SK-N-DZ (cell line): Measurements from ENCODE around the gene MS4A2. TPM values are rescaled to one million over a fixed set of nuclear protein-coding genes. Genes with fewer than 3 reads are reported as not detected.
"Not testable (repeated sequence)": the region's sequence is repeated elsewhere in the genome, so short reads cannot be mapped to it uniquely, and the experiment has no call there.

Experiments
- DNase-seq: peaks from one replicate; pipeline ENCODE4 v3.0.0-alpha.2; 2015; ENCODE audit warnings: low spot score
- polyA plus RNA-seq, 2 experiments: library from polyadenylated mRNA; depleted of rRNA; stranded (reverse); fragments of >200 nt; gene quantifications; 2 replicates each; pipeline ENCODE4 v1.2.3, GENCODE V29; 2014

The MS4A2 gene
- polyA plus RNA-seq (2014; cell fraction: cytosol; rRNA removed): not detected in 2 replicates
- not detected in 2 replicates for polyA plus RNA-seq (2014; cell fraction: nucleus; rRNA removed)

DNA sequence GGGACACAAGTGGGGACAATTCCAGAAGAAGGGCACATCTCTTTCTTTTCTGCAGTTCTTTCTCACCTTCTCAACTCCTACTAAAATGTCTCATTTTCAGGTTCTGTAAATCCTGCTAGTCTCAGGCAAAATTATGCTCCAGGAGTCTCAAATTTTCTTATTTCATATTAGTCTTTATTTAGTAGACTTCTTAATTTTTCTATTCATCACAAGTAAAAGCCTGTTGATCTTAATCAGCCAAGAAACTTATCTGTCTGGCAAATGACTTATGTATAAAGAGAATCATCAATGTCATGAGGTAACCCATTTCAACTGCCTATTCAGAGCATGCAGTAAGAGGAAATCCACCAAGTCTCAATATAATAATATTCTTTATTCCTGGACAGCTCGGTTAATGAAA is at the start of gene MS4A2:
Gene MS4A2 (plus strand): TSS at position 301 of the 400 bp plus-strand sequence. CDS start 102 bp downstream, outside the sequence.
- no peak for DNase-seq

DNA sequence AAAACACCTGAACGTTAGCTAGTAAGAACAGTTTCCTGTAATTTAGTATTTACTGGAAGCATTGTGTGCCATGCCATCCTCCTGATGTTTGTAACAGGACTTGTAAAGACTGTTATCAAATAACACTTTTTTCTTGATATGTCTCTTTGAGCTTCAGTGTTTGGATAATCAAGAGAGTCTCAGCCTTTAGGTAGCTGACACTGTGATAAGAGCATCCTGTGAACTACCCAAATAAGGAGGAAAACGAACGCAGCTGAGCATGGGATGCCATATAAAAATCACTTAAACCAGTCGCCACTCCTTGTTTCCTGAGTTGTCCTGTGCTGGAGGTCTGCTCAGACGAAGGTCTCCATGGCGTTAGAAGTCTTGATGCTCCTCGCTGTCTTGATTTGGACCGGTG is 48.4 kb upstream of the MS4A2 start, which contains the start of gene OOSP2:
Gene OOSP2 (plus strand): TSS at position 301 of the 400 bp plus-strand sequence. CDS start 51 bp downstream, at position 352.
- DNase-seq: no peak

DNA sequence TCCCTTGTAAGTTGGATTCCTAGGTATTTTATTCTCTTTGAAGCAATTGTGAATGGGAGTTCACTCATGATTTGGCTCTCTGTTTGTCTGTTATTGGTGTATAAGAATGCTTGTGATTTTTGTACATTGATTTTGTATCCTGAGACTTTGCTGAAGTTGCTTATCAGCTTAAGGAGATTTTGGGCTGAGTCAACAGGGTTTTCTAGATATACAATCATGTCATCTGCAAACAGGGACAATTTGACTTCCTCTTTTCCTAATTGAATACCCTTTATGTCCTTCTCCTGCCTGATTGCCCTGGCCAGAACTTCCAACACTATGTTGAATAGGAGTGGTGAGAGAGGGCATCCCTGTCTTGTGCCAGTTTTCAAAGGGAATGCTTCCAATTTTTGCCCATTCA is 38.0 kb upstream of the MS4A2 start:
- DNase-seq: not testable (repeated sequence)

DNA sequence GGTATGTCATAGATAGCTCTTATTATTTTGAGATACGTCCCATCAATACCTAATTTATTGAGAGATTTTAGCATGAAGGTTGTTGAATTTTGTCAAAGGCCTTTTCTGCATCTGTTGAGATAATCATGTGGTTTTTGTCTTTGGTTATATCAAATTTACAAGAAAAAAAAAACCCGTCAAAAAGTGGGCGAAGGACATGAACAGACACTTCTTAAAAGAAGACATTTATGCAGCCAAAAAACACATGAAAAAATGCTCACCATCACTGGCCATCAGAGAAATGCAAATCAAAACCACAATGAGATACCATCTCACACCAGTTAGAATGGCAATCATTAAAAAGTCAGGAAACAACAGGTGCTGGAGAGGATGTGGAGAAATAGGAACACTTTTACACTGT is 37.6 kb upstream of the MS4A2 start:
- not testable (repeated sequence) for DNase-seq

DNA sequence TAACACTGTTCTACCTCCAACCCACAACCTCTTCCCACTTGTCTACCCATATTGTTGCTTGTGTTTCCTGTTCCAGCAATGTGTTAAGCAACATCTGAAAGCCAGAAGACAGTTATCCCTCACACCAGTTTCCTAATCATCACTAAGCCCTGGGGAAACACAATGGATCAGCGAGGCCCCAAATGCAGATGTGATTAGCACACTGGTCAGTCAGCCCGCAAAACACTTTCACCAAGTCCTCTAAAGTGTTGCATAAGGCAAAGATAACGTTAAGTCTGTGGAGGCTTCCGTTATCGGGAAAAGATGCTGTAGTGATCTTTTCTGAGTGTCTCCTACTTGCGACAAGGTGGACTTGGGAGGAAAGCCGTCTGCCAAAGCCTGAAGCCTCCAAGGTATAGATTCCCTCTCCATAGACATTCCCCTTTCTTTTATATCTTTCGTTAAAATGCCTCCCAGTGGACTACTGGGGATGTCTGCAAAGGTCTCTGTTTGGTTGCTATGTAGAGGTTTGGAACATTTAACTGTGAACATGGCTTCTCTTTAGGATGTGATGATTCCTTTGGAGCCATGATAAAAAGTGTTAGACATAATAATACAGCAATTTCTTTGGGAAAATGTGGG is 32.0 kb upstream of the MS4A2 start, which contains the start of gene MS4A3:
Gene MS4A3 (plus strand): TSS at position 317 of the 621 bp plus-strand sequence. CDS start 4,496 bp downstream, outside the sequence.
- DNase-seq: no peak

DNA sequence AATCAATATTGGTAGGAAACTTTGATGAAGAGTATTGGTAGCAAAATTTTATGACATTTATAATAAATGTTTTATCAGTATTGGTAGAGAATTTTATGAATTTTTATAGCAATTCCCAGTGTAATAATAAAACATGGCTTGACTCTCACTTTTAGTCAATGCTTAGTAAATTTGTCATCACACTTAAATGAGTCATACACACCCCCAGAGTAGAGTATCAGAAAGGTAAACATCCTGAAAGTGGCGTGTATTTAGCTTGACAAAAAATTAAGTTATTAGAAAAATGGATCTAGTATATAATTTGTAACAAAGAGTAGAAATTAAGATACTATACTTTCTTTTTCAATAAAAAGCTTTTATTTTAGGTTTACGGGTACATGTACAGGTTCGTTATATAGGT is 29.4 kb upstream of the MS4A2 start:
- no peak for DNase-seq

DNA sequence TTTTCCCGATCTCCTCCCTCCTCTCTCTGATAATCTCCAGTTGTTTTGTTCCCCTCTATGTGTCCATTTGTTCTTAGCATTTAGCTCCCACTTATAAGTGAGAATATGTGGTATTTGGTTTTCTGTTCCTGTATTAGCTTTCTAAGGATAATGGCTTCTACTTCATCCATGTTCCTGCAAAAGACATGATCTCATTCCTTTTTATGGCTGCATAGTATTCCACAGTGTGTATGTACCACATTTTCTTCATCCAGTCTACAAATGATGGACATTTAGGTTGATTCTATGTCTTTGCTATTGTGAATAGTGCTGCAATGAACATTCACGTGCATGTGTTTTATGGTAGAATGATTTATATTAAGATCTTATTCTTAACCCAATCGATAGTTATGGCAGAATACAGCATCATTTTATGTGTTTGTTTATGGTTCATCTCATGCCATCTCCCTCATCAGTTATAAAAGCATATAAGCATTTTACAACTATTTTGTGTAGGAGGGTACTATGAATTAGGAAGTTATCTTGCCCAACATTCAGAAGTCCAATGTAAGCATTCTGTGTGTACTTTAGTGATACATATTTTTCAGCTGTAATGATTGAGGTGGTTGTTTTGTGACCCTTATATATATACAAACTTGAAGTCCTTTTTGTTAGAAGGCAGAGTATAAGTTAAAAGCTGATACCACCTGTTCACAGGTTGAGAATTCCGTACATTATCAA is 28.8 kb upstream of the MS4A2 start:
- DNase-seq: no peak

DNA sequence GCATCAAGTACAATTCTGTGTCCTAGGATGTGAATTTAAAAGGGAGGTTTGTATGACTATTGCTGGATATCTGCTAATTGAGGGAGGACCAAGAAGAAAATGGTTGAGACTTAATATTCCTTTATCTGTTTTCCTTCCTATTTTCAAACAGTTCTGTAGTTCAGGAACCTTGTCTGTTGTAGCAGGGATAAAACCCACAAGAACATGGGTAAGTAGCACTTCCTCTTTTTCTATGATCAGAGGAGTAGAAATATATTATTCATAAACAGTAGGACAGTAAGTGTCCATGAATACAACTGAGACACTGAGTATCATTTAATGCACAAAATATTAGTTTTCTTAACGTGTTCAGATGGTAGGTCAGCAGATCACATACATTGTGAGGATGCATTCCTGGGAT is 24.4 kb upstream of the MS4A2 start:
- DNase-seq: no peak

DNA sequence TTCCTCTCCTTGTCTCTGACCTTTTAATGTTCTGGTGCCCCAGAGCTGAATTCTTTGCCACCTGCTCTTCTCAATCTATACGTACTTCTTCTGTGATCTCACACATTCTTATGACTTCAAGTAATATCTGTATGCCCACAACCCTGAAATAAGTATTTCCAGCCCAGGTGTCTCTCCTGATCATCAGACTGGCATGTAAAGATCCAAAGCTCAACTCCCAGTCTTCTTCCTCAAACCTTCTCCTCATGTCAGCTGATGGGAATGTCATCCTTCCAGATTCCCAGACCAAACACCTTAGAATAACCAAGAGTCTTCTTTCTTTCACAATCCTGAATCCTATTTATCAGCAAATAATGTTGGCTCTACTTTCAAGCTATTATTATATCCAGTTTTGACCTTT is 22.7 kb upstream of the MS4A2 start:
- DNase-seq: no peak

DNA sequence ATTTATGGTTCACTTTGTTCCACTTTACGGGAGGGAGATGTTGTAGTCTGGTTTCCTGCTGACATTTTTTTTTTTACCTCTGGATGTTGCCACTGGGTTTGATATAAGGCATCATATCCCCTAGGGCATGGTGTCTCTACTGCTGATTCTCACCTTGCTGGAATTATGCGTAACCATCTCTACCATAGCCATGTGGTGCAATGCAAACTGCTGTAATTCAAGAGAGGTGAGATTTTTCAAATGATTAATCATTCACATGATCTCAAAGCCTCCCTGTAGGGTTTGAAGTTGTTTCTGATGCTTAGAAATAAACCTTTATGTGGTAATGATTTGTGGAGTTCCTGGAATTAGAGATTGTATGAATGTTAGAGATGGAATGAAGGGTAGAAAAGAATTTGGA is 19.0 kb upstream of the MS4A2 start:
- DNase-seq: no peak

DNA sequence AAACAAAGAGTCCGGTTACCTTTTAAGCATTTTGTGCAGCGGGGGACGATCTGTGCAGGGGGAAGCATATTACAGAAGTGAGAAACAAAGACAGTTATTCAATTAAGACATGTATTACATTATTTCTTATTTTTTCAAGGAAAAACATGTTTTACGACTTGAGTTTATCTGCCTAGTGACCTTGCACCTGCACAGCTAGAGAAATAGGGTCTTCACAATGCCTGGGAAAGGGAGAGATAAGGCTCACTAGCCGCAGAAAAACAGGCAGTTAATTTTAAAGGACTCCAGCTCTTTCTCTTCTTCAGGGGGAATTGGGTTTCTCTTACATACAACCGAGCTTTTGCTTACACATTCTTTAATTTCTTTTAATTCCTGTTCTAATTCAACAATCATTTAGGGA is 16.8 kb upstream of the MS4A2 start:
- not testable (repeated sequence) for DNase-seq

DNA sequence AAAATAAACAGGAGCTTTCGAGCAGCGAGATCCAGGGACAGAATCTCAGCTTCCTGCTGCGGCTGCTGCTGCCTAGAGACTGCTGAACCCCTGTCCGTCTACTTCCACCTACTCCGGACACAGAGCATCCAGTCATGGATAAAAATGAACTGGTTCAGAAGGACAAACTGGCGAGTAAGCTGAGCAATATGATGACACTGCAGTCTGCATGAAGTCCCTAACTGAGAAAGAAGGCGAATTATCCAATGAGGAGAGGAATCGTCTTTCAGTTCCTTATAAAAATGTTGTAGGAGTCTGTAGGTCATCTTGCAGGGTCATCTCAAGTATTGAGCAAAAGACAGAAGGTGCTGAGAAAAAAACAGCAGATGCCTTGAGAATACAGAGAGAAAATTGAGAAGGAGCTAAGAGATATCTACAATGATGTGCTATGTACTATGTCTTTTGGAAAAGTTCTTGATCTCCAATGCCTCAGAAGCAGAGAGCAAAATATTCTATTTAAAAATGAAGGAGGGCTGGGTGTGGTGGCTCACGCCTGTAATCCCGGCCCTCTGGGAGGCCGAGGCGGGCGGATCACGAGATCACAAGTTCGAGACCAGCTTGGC is 11.1 kb upstream of the MS4A2 start:
- DNase-seq: no peak

DNA sequence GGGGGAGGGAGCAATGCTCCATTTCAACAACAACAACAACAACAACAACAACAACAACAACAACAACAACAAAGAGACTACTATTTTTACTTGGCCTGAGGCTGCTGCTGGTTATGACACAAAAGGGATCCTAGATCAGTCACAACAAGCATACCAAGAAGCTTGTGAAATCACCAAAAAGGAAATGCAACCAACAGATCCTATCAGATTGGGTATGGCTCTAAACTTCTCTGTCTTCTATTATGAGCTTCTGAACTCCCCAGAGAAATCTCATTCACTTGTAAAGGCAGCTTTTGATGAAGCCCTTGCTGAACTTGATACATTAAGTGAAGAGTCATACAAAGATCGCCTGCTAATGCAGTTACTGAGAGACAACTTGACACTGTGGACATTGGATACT is 10.5 kb upstream of the MS4A2 start:
- DNase-seq: no peak

DNA sequence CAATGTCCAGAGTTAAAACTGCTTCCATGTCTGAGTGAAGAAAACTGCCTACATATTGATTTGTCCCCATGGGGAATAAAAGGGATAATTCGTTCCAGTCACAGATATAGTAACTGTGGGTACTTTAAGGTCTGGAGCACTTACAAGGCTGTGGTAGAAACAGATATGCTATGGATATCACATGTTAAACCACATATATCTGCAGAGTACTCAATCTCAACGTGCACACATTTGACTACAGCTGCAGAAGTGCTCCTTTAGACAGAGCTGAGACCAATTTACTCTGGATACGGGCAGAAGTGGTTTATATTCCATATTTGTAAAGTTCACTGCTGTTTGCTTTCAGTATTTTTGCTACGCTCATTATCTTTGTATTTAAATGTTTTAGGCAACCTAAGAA is 9.7 kb upstream of the MS4A2 start:
- DNase-seq: no peak

DNA sequence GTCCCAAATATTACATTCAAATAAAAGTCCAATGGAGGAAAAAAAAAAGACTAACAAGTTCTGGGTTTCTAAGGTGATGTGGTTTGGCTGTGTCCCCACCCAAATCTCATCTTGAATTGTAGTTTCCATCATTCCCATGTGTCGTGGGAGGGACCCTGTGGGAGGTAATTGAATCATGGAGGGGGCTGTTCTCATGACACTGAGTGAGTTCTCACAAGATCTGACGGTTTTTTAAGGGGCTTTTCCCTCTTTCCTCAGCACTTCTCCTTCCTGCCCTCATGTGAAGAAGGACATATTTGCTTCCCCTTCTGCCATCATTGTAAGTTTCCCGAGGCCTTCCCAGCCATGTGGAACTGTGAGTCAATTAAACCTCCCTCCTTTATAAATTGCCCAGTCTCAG is 7.9 kb upstream of the MS4A2 start:
- DNase-seq: no peak

DNA sequence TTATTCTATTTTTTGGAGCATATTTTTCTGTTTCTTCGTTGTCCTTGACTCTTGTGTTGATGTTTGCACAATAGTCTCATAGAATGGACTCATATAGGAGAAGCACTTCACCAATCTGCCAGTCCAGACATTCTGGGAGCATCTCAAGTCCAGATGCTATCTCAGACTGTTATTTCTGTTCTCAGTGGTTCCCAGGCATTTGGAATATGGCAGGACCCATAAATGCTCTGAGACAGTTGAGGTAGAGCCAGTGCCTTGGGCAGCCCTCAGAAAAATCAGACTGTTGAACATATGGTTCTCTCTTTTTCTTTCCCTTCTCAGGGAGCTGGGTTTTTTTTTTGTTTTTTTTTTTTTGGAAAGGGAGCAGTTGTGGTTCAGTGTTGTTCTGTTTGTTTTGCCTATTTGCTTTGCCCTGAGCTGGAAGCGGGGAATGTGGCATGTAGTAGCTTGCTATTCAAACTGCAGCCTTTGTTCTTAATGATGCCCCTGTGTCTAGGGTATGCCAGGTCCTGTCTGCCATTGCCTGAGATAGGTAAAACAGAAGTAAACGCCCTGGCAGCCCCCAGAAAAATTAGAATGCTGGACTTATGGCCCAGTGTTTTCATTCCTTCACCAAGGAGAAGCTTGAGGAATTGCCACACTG is 3.7 kb upstream of the MS4A2 start:
- no peak for DNase-seq

DNA sequence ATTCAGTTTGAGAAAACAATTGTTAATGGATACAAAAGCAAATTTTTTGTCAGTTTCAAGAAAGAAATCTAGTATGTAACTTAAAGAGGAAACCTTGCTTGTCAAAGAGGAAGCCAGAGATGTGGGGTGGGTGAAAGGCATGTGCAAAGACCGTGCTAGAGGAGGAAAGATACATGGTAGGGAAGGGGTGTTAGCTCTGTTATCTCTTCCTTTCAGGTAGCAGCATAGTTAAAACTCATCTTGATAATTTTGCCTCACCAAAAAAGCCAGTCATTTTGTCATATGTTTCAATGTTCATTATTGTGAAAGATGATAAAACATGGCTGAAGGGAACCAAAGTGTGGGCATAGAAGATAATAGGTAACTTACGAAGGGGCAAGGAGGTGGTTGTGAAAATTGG is 2.6 kb upstream of the MS4A2 start:
- no peak for DNase-seq

DNA sequence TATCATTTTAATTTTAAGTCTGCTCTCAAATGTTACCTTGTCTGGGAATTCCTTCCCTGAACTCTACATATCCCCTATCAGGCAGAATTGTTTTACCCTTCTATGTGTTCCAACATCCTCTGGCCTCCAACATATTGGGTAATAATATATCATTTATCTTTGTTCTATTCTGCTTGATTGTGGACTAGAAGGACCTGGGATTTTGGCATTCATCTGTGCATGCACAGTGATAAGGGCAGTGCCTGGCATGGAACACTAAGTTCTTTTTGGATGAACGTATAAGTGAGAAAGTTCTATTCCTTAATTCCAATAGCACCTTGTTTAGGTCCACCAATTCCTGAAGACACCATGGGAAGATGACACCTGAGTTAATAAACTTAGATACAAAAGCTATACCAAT is 1.2 kb upstream of the MS4A2 start:
- DNase-seq: no peak

DNA sequence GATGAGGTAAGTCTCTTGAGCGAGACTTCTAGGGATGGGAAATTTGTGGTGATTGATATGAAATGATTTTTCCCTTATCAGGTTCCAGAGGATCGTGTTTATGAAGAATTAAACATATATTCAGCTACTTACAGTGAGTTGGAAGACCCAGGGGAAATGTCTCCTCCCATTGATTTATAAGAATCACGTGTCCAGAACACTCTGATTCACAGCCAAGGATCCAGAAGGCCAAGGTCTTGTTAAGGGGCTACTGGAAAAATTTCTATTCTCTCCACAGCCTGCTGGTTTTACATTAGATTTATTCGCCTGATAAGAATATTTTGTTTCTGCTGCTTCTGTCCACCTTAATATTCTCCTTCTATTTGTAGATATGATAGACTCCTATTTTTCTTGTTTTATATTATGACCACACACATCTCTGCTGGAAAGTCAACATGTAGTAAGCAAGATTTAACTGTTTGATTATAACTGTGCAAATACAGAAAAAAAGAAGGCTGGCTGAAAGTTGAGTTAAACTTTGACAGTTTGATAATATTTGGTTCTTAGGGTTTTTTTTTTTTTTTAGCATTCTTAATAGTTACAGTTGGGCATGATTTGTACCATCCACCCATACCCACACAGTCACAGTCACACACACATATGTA is 7.1 kb downstream of the MS4A2 start:
- no peak for DNase-seq

DNA sequence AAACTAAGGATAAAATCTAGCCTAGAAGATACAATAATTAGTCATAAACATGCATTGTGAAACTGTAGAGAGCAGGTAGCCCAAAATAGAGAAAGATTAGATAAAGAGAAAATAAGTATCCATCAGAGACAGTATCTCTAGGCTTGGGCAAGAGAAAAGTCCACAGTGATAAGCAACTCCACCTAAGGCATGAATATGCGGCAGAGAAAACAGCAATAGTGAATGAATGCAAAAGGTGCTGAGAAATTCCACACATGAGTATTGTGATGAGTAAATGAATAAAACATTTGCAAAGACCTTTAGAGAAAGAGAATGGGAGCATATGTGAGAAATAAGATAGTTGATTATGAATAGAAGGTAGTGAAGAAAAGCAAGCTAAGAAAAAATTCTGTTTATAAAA is 8.7 kb downstream of the MS4A2 start:
- DNase-seq: no peak

DNA sequence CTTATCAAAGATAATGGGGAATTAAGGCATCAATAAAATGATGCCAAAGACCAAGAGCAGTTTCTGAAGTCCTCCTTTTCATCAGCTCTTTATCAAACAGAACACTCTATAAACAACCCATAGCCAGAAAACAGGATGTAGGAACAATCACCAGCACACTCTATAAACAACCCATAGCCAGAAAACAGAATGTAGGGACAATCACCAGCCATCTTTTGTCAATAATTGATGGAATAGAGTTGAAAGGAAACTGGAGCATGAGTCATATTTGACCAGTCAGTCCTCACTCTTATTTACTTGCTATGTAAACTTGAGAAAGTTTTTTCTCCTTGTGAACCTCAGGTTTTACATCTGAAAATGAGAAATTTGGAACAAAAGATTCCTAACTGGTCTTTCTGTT is 10.0 kb downstream of the MS4A2 start:
- DNase-seq: no peak

DNA sequence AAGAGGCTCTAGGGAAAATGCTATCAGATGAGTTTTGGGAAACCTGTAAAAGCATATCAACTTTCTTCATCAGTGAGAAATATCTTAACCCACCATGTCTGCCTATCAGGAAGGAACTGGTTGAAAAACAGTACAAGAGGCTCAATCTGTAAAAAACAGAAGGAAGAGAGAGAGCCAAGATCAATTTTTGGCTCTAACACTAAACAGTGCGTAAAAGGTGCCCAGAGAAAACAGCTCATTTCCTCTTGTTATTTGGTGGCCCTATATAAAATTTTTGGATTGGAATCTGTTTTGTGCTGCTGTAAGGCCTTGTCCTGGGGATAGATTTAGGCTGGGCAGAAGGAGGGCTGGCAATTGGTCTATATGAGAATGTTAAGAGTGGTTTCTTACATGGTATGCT is 12.1 kb downstream of the MS4A2 start:
- no peak for DNase-seq
